Smooth muscle cell (in vitro differentiated cells): ENCODE measurements around the gene SHISA7. TPM values are rescaled to one million over a fixed set of nuclear protein-coding genes. Genes with fewer than 3 reads are reported as not detected.

Experiments
- DNase-seq: peaks from one replicate; lab custom pipeline; 2025; ENCODE audit not compliant: unreplicated experiment; lab: John Stamatoyannopoulos, UW
- H2AFZ ChIP-seq: fragments of 200-600 bp; sonication (generic); 2 replicates; pipeline ENCODE4 v1.6.0; 2016; ENCODE audit warnings: antibody characterized with exemption, low read depth, mild to moderate bottlenecking
- H3F3A ChIP-seq: fragments of 200-600 bp; sonication (generic); 2 replicates; pipeline ENCODE4 v1.6.0; 2017; ENCODE audit warnings: antibody characterized with exemption, low read depth
- H3K27ac ChIP-seq: fragments of 200-600 bp; sonication (generic); 2 replicates; pipeline ENCODE4 v1.5.1; 2016; ENCODE audit warnings: low read depth, mild to moderate bottlenecking
- H3K27me3 ChIP-seq: fragments of 200-600 bp; sonication (generic); 2 replicates; pipeline ENCODE4 v1.6.1; 2016; ENCODE audit warnings: low read depth, mild to moderate bottlenecking
- H3K36me3 ChIP-seq: fragments of 200-600 bp; sonication (generic); 2 replicates; pipeline ENCODE4 v1.5.1; 2016; ENCODE audit warnings: low read depth
- H3K4me1 ChIP-seq: fragments of 200-600 bp; sonication (generic); 2 replicates; pipeline ENCODE4 v1.5.1; 2016; ENCODE audit warnings: low read depth
- H3K4me2 ChIP-seq: fragments of 200-600 bp; sonication (generic); 2 replicates; pipeline ENCODE4 v1.6.0; 2016; ENCODE audit warnings: mild to moderate bottlenecking
- H3K4me3 ChIP-seq: fragments of 200-600 bp; sonication (generic); 2 replicates; pipeline ENCODE4 v1.5.1; 2016; ENCODE audit warnings: mild to moderate bottlenecking
- H3K79me2 ChIP-seq: fragments of 200-600 bp; sonication (generic); 2 replicates; pipeline ENCODE4 v1.6.0; 2016; ENCODE audit warnings: low read depth, mild to moderate bottlenecking
- H3K9ac ChIP-seq: fragments of 200-600 bp; sonication (generic); 2 replicates; pipeline ENCODE4 v1.6.0; 2016; ENCODE audit warnings: low read depth
- H3K9me3 ChIP-seq: fragments of 200-600 bp; sonication (generic); replicated peaks from 2 replicates; pipeline ENCODE4 v1.5.1; 2016; ENCODE audit warnings: low read depth
- H4K20me1 ChIP-seq: fragments of 200-600 bp; sonication (generic); 2 replicates; pipeline ENCODE4 v1.6.0; 2016; ENCODE audit warnings: low read depth
- WGBS: methylation state at CpG from one replicate; pipeline ENCODE4 v1.1.7; 2016; ENCODE audit warnings: low lambda C conversion rate; 5-methylcytosine and 5-hydroxymethylcytosine counted together
- polyA plus RNA-seq: library from polyadenylated mRNA; unstranded; fragments of >200 nt; fragmentation: Nextera tagmentation; extraction: Ambion mirVana; gene quantifications from 2 replicates; pipeline ENCODE4 v1.2.1, GENCODE V29; 2016
- total RNA-seq: library from RNA; depleted of rRNA; stranded (reverse); fragments of >200 nt; gene quantifications from 2 replicates; pipeline ENCODE4 v1.2.3, GENCODE V29; 2014
- TF ChIP-seq, protein P1 (sequence below): fragments of 200-600 bp; sonication (generic); IDR thresholded peaks from 2 replicates; pipeline ENCODE4 v1.5.1; 2017; ENCODE audit warnings: borderline replicate concordance, mild to moderate bottlenecking, antibody characterized with exemption; ENCODE audit not compliant: insufficient read depth, poor library complexity, severe bottlenecking

Gene SHISA7
- total and polyA plus RNA-seq, 2 experiments from 2014 or later = not detected

DNA sequence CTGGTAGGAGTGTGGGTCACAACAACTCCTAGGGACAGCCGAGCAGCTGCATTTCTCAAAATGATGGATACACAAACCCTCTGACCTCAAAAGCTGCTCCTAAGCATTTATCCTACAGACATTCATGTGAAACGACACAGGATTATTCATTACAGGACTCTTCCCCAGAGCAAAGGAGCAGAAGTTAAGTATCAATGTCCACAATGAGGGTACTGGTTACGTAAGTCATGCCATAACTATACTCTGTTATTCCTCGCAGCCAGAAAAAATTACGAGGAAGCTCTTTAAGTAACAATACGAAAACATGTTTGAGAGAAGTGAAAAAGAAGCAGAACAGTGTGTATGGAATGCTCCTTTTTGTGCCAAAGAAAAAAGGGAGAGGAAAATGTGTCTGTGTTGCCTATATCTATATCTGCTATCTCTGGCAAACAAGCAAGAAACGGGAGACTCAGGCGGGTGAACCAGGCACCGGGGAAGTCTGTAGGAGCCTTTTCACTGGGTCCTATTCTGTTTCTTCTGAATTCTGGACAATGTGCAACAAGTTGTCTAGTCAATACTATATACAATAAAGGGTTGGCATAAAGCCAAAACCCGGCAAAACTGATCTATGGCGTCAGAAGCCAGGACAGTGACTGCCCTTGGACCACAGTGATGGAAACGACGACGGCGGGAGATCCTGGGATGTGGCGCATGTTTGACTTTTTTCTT is 17.0 kb upstream of the SHISA7 start:
- DNase-seq = no peak
- peaks cover 14% of the 10 kb centered on the region for H3K27me3 ChIP-seq
- H3K79me2 ChIP-seq = no peaks in the 10 kb centered on the region
- TF ChIP-seq, protein P1, sequence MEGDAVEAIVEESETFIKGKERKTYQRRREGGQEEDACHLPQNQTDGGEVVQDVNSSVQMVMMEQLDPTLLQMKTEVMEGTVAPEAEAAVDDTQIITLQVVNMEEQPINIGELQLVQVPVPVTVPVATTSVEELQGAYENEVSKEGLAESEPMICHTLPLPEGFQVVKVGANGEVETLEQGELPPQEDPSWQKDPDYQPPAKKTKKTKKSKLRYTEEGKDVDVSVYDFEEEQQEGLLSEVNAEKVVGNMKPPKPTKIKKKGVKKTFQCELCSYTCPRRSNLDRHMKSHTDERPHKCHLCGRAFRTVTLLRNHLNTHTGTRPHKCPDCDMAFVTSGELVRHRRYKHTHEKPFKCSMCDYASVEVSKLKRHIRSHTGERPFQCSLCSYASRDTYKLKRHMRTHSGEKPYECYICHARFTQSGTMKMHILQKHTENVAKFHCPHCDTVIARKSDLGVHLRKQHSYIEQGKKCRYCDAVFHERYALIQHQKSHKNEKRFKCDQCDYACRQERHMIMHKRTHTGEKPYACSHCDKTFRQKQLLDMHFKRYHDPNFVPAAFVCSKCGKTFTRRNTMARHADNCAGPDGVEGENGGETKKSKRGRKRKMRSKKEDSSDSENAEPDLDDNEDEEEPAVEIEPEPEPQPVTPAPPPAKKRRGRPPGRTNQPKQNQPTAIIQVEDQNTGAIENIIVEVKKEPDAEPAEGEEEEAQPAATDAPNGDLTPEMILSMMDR = no peak
- peak overlapping the region; percentile 90 for H3K4me2 ChIP-seq
- no peaks in the 10 kb centered on the region for H3K36me3 ChIP-seq
- no peak overlapping the region for H3K27ac ChIP-seq
- H3K9me3 ChIP-seq = no peaks in the 10 kb centered on the region
- WGBS = 62% methylated on average over 16 of the region's 16 CpGs
- H3K4me1 ChIP-seq = peaks cover 4% of the 10 kb centered on the region
- no peak overlapping the region for H2AFZ ChIP-seq
- no peaks in the 10 kb centered on the region for H3F3A ChIP-seq
- H3K4me3 ChIP-seq = peak overlapping the region; percentile 70
- peaks cover 22% of the 10 kb centered on the region for H4K20me1 ChIP-seq
- no peak overlapping the region for H3K9ac ChIP-seq

DNA sequence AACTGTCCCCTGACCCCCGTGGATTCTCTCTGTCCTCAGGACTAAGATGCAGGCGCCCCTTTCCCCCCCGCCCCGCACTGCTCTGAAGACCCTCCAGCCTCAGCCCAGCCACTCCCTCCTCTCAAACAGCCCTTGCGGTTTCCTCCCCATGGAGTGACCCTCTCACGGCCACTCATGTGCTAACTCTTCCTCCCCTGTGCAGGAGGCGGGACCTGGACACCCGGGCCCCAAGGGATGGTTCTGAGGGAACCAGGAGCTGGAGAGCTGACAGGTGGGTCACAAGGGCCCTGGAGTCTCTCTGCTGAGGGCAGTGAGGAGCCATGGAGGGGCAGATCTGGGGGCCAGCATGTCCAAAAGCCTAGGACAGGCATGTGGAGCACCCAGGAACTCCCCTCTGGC is 16.4 kb upstream of the SHISA7 start:
- H3K4me3 ChIP-seq = no peak overlapping the region
- no peaks in the 10 kb centered on the region for H3K36me3 ChIP-seq
- H3K9me3 ChIP-seq = no peaks in the 10 kb centered on the region
- WGBS = 73% methylated on average over 8 of the region's 8 CpGs
- no peaks in the 10 kb centered on the region for H3F3A ChIP-seq
- H3K27ac ChIP-seq = no peak overlapping the region
- H3K4me1 ChIP-seq = peaks cover 4% of the 10 kb centered on the region
- no peak for DNase-seq
- no peak overlapping the region for H2AFZ ChIP-seq
- peaks cover 24% of the 10 kb centered on the region for H4K20me1 ChIP-seq
- no peak overlapping the region for H3K4me2 ChIP-seq
- no peak overlapping the region for H3K9ac ChIP-seq
- peaks cover 14% of the 10 kb centered on the region for H3K27me3 ChIP-seq
- TF ChIP-seq, protein P1 = no peak
- no peaks in the 10 kb centered on the region for H3K79me2 ChIP-seq

DNA sequence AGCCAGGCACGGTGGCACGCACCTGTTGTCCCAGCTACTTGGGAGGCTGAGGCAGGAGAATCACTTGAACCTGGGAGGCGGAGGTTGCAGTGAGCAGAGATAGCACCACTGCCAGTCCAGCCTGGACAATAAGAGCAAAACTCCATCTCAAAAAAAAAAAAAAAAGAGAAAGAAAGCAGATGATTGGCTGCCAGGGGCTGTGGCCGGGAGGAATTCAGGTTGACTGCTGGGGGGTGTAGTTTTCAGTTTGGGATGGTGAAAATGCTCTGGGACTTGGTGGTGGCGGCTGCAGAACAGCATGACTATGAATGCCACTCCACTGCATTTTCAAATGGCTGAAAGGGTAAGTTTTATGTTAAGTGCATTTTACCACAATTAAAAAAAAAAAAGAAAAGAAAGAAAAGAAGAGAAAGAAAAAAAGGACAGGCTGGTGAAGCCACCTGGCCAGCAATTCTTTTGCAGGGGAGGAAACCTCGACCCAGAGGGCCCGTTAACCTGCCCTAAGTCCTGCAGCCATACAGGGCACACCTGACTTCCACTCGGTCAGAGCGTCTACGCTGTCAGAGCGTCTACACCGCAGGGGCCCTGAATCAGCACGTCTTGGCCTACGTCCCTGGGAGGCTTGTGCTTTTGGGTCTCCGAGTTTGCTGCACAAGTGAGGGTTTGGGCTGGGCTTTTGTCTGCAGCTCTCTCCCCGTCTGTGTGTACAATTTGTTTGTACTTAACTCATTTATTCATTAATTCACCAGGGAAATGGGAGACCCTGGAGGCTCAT is 14.8 kb upstream of the SHISA7 start:
- peaks cover 6% of the 10 kb centered on the region for H3F3A ChIP-seq
- peaks cover 36% of the 10 kb centered on the region for H4K20me1 ChIP-seq
- no peak overlapping the region for H2AFZ ChIP-seq
- H3K36me3 ChIP-seq = no peaks in the 10 kb centered on the region
- H3K27ac ChIP-seq = no peak overlapping the region
- 91% methylated on average over 16 of the region's 16 CpGs for WGBS
- H3K4me1 ChIP-seq = peaks cover 4% of the 10 kb centered on the region
- no peak overlapping the region for H3K9ac ChIP-seq
- no peaks in the 10 kb centered on the region for H3K79me2 ChIP-seq
- TF ChIP-seq, protein P1 = no peak
- no peak overlapping the region for H3K4me2 ChIP-seq
- H3K4me3 ChIP-seq = no peak overlapping the region
- H3K27me3 ChIP-seq = peaks cover 7% of the 10 kb centered on the region
- DNase-seq = no peak
- no peaks in the 10 kb centered on the region for H3K9me3 ChIP-seq
